CD14-positive monocyte (primary cell): Measurements from ENCODE around the gene DIPK1A. TPM values are rescaled to one million over a fixed set of nuclear protein-coding genes. Genes with fewer than 3 reads are reported as not detected.

Experiments used
- DNase-seq, 3 donors: peaks; one replicate each; pipeline ENCODE4 v3.0.0-alpha.2; 2011 to 2022
- H2AFZ ChIP-seq: 2 replicates; pipeline ENCODE4 v1.6.0; 2012; ENCODE audit warnings: mild to moderate bottlenecking, low read depth, low read length, inconsistent platforms; ENCODE audit not compliant: insufficient read depth, poor library complexity, severe bottlenecking
- H3K27ac ChIP-seq, 2 donors: 1 replicate in 1 of 2; 2 replicates in 1 of 2; pipeline ENCODE4 v1.5.1; 2012 to 2013; ENCODE audit warnings: low read length in 2 of 2, control low read depth in 1 of 2, inconsistent platforms in 1 of 2, low read depth in 1 of 2, mild to moderate bottlenecking in 1 of 2
- H3K27me3 ChIP-seq, 2 donors: one replicate each; pipeline versions ENCODE4 v1.6.0 to v1.6.1; 2011 to 2013; ENCODE audit warnings: low read length in 2 of 2; ENCODE audit not compliant: control insufficient read depth in 2 of 2, insufficient read depth in 2 of 2
- H3K36me3 ChIP-seq, 2 donors: replicated peaks in 1 of 2; 1 replicate in 1 of 2; 2 replicates in 1 of 2; pipeline versions ENCODE4 v1.5.1 to v1.6.1; 2012 to 2013; ENCODE audit warnings: low read length in 2 of 2, control low read depth in 1 of 2, inconsistent platforms in 1 of 2, mild to moderate bottlenecking in 1 of 2; ENCODE audit not compliant: insufficient read depth in 2 of 2, control insufficient read depth in 1 of 2
- H3K4me1 ChIP-seq, 2 donors: 1 replicate in 1 of 2; 2 replicates in 1 of 2; pipeline versions ENCODE4 v1.5.1 to v1.6.1; 2012 to 2013; ENCODE audit warnings: low read length in 2 of 2, control low read depth in 1 of 2, inconsistent platforms in 1 of 2, mild to moderate bottlenecking in 1 of 2, moderate library complexity in 1 of 2; ENCODE audit not compliant: insufficient read depth in 2 of 2, control insufficient read depth in 1 of 2
- H3K4me2 ChIP-seq: replicated peaks from 2 replicates; pipeline ENCODE3; 2012; ENCODE audit warnings: low read length, moderate library complexity, mild to moderate bottlenecking; ENCODE audit not compliant: poor library complexity, severe bottlenecking; ENCODE audit errors: extremely low read depth
- H3K4me3 ChIP-seq, 3 experiments: fragments of 200-600 bp in 1 of 3; sonication (generic) in 1 of 3; replicated peaks in 1 of 3; 1 replicate in 2 of 3; 2 replicates in 1 of 3; pipeline ENCODE4 v1.5.1; 2011 to 2013; ENCODE audit warnings: low read length in 3 of 3, mild to moderate bottlenecking in 3 of 3, control low read depth in 2 of 3, low read depth in 2 of 3, inconsistent platforms in 1 of 3, moderate library complexity in 1 of 3
- H3K79me2 ChIP-seq: 2 replicates; pipeline ENCODE4 v1.6.0; 2012; ENCODE audit warnings: mild to moderate bottlenecking, control low read depth, inconsistent platforms, low read length, moderate library complexity; ENCODE audit not compliant: insufficient read depth
- H3K9ac ChIP-seq: 2 replicates; pipeline ENCODE4 v1.6.0; 2017; ENCODE audit warnings: low read length, mild to moderate bottlenecking; ENCODE audit not compliant: insufficient read depth, poor library complexity, severe bottlenecking
- H3K9me3 ChIP-seq, 2 donors: replicated peaks in 1 of 2; 1 replicate in 1 of 2; 2 replicates in 1 of 2; pipeline versions ENCODE4 v1.5.1 to v1.6.1; 2012 to 2013; ENCODE audit warnings: low read length in 2 of 2, control low read depth in 1 of 2; ENCODE audit not compliant: control insufficient read depth in 1 of 2, insufficient read depth in 1 of 2
- H4K20me1 ChIP-seq: 2 replicates; pipeline ENCODE4 v1.6.0; 2012; ENCODE audit warnings: mild to moderate bottlenecking, low read length, control low read depth, moderate library complexity; ENCODE audit not compliant: insufficient read depth
- H3K27ac Mint-ChIP-seq, 7 donors: one replicate each; pipeline ENCODE4 v1.8.0; 2020; ENCODE audit warnings: mild to moderate bottlenecking in 7 of 7, mixed read lengths in 7 of 7, moderate library complexity in 6 of 7, inconsistent platforms in 2 of 7
- H3K27me3 Mint-ChIP-seq, 3 donors: one replicate each; pipeline ENCODE4 v1.8.0; 2021 to 2022; ENCODE audit warnings: low read depth in 3 of 3, mild to moderate bottlenecking in 3 of 3, mixed read lengths in 3 of 3, moderate library complexity in 3 of 3, inconsistent platforms in 1 of 3
- H3K36me3 Mint-ChIP-seq, 2 donors: one replicate each; pipeline ENCODE4 v1.8.0; 2020; ENCODE audit warnings: mixed read lengths in 2 of 2, inconsistent platforms in 1 of 2, mild to moderate bottlenecking in 1 of 2
- H3K4me1 Mint-ChIP-seq: one replicate; pipeline ENCODE4 v1.8.0; 2020; ENCODE audit warnings: mild to moderate bottlenecking, mixed read lengths
- H3K4me3 Mint-ChIP-seq, 2 donors: one replicate each; pipeline ENCODE4 v1.8.0; 2020; ENCODE audit warnings: mild to moderate bottlenecking in 2 of 2, mixed read lengths in 2 of 2, moderate library complexity in 1 of 2
- H3K9me3 Mint-ChIP-seq, 7 donors: one replicate each; pipeline ENCODE4 v1.8.0; 2020 to 2022; ENCODE audit warnings: mixed read lengths in 7 of 7, mild to moderate bottlenecking in 6 of 7, moderate library complexity in 6 of 7, inconsistent platforms in 2 of 7
- CTCF ChIP-seq: fragments of 200-600 bp; IDR thresholded peaks from one replicate; pipeline ENCODE4 v1.8.0; 2022; ENCODE audit warnings: antibody characterized with exemption, mild to moderate bottlenecking
- WGBS: methylation state at CpG from one replicate; pipeline ENCODE4 v1.1.5; 2013; ENCODE audit warnings: missing lambda C conversion rate; ENCODE audit not compliant: insufficient coverage; 5-methylcytosine and 5-hydroxymethylcytosine counted together
- intact Hi-C, 2 donors: fragments of 100-400 bp; cut with micrococcal nuclease; formaldehyde crosslinking; loops; one replicate each; pipeline versions ENCODE4 v1.15.0 to v1.15.1; 2023
- polyA plus RNA-seq, 3 donors: library from polyadenylated mRNA; depleted of rRNA in 1 of 3; unstranded in 2 of 3; stranded (reverse) in 1 of 3; fragments of 300-500 nt in 2 of 3; fragments of >200 nt in 1 of 3; fragmentation: Illumina TruSeq in 2 of 3; gene quantifications; 1 replicate in 2 of 3; 2 replicates in 1 of 3; pipeline ENCODE4 v1.2.3, GENCODE V29; 2012 to 2021

DIPK1A gene
- polyA plus RNA-seq, 3 donors = 0.45 to 1.4 (median 0.83) TPM

DNA sequence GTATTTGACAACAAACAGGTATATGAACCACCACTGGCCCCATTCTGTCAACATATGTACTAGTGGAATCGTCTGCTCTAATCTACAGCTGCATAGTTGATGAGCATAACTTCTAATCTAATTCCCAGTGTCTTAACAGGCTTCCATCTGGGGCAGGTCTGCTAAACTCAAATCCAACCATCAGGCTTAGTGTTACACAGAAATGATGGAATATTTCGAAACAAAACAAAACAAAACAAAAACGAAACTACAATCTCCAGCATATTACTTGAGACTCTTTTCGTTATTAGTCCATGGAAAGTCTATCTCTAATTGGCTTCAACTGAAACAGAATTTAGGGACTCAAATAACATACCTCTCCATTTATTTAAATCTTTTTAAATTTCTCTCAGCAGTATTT, 37.6 kb downstream of the DIPK1A start:
- H3K4me2 ChIP-seq = no peak overlapping the region
- Mint-ChIP-seq H3K4me1 (peaks cover 17% of the 10 kb centered on the region), H3K27ac (no peak overlapping the region), H3K27me3 (peaks cover 0 to 2% (median 0%) of the 10 kb centered on the region in 3 donors), H3K9me3 (peaks cover 0 to 5% (median 0%) of the 10 kb centered on the region in 7 donors), H3K4me3 (no peak overlapping the region), H3K36me3 (no peaks in the 10 kb centered on the region)
- no peak overlapping the region for H3K27ac ChIP-seq
- no peaks in the 10 kb centered on the region for H3K36me3 ChIP-seq
- no peaks in the 10 kb centered on the region for H3K9me3 ChIP-seq
- H3K27me3 ChIP-seq = no peaks in the 10 kb centered on the region
- no peaks in the 10 kb centered on the region for H3K79me2 ChIP-seq
- intact Hi-C loops = no loop called here
- no peak for DNase-seq
- H3K9ac ChIP-seq = no peak overlapping the region
- WGBS = 80% methylated on average over 2 of the region's 4 CpGs
- H3K4me1 ChIP-seq = peaks cover 11 to 17% of the 10 kb centered on the region in 2 donors
- H3K4me3 ChIP-seq = no peak overlapping the region
- H2AFZ ChIP-seq = no peak overlapping the region
- TF ChIP-seq CTCF = no peak
- no peaks in the 10 kb centered on the region for H4K20me1 ChIP-seq

- no peak for TF ChIP-seq CTCF
- intact Hi-C loops = no loop called here
- Histone ChIP-seq H2AFZ (no peak overlapping the region), H3K4me2 (no peak overlapping the region), H3K79me2 (no peaks in the 10 kb centered on the region), H3K9me3 (no peaks in the 10 kb centered on the region), H3K9ac (no peak overlapping the region), H3K36me3 (no peaks in the 10 kb centered on the region), H3K4me1 (peaks cover 5 to 7% of the 10 kb centered on the region in 2 donors), H3K27ac (no peak overlapping the region), H3K4me3 (no peak overlapping the region), H3K27me3 (no peaks in the 10 kb centered on the region), H4K20me1 (no peaks in the 10 kb centered on the region)
- WGBS = 100% methylated on average over 1 of the region's 9 CpGs
- Mint-ChIP-seq H3K27ac (no peak overlapping the region), H3K4me1 (peaks cover 7% of the 10 kb centered on the region), H3K9me3 (peaks cover 0 to 5% (median 0%) of the 10 kb centered on the region in 7 donors), H3K4me3 (no peak overlapping the region), H3K36me3 (no peaks in the 10 kb centered on the region), H3K27me3 (peaks cover 0 to 4% (median 0%) of the 10 kb centered on the region in 3 donors)
- no peak for DNase-seq
These were observed 38.8 kb downstream of the DIPK1A start for GRCh38 chr1:92922356-92923035.
